Transverse colon (tissue), 3 donors: ENCODE measurements around the gene CRYGD.

Experiments
- CTCF ChIP-seq, 5 experiments: fragments of 200-600 bp in 3 of 5; fragments of 450-650 bp in 2 of 5; sonication (generic) in 3 of 5; IDR thresholded peaks; 1 replicate in 2 of 5; 2 replicates in 3 of 5; pipeline ENCODE4 v1.5.1; 2016 to 2017; ENCODE audit warnings: antibody characterized with exemption in 5 of 5, inconsistent platforms in 3 of 5, mild to moderate bottlenecking in 2 of 5, moderate library complexity in 1 of 5
- POLR2A ChIP-seq: fragments of 450-650 bp; IDR thresholded peaks from one replicate; pipeline ENCODE4 v1.6.1; 2016; ENCODE audit warnings: antibody characterized with exemption, mild to moderate bottlenecking, moderate library complexity

GRCh38 chr2:208156439-208156838 lies 32.1 kb upstream of the CRYGD start:
- TF ChIP-seq CTCF (IDR thresholded peaks at IDR 0.05) (no peak), POLR2A (no peak)
